Subcutaneous abdominal adipose tissue (tissue), 5 donors: ENCODE results near the gene UST.
A peak's percentile ranks its signal among the peaks of the same experiment; 100 is the strongest.

Experiments
- H3K27ac ChIP-seq: one replicate; pipeline ENCODE4 v1.7.0; 2013; ENCODE audit warnings: low read depth, mild to moderate bottlenecking, inconsistent platforms, low read length, moderate library complexity
- H3K27me3 ChIP-seq, 5 donors: one replicate each; pipeline ENCODE4 v1.7.0; 2013; ENCODE audit warnings: low read length in 5 of 5, inconsistent platforms in 1 of 5; ENCODE audit not compliant: control insufficient read depth in 5 of 5, insufficient read depth in 4 of 5
- H3K36me3 ChIP-seq, 5 donors: one replicate each; pipeline ENCODE4 v1.7.0; 2013; ENCODE audit warnings: low read length in 5 of 5; ENCODE audit not compliant: control insufficient read depth in 5 of 5, insufficient read depth in 5 of 5
- H3K4me1 ChIP-seq, 5 donors: one replicate each; pipeline ENCODE4 v1.7.0; 2013; ENCODE audit warnings: low read length in 5 of 5, mild to moderate bottlenecking in 3 of 5, moderate library complexity in 1 of 5; ENCODE audit not compliant: control insufficient read depth in 5 of 5, insufficient read depth in 5 of 5
- H3K4me3 ChIP-seq, 5 donors: one replicate each; pipeline ENCODE4 v1.7.0; 2013; ENCODE audit warnings: low read length in 5 of 5, low read depth in 1 of 5
- H3K9ac ChIP-seq, 5 donors: one replicate each; pipeline ENCODE4 v1.7.0; 2013; ENCODE audit warnings: low read length in 5 of 5, mild to moderate bottlenecking in 4 of 5, moderate library complexity in 3 of 5
- H3K9me3 ChIP-seq, 5 donors: one replicate each; pipeline ENCODE4 v1.7.0; 2013; ENCODE audit warnings: low read length in 5 of 5; ENCODE audit not compliant: control insufficient read depth in 5 of 5
- donor health status: healthy.
- donor health status: healthy.
- donor health status: healthy.
- donor health status: healthy.
- donor health status: healthy.

UST gene

DNA sequence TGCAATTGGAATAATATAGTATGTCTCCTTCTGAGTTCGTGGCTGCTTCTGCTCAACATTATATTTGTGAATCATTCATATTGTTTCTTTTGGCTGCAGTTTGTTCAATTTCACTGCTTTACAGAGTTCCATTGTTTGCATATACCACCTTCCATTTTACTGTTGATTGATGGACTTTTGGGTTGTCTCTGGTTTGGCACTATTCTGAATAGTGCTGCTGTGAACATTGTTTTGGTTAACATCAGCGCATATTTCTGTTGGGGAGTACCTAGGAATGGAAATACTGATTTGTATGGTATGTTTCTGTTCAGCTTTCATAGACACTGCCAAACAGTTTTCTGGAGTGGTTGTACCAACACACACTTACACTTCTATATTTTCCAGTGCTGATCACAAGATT lies 46.9 kb downstream of the UST start:
- H3K9me3 ChIP-seq: peaks cover 4 to 10% (median 7%) of the 10 kb centered on the region in 5 donors
- H3K27ac ChIP-seq: no peak overlapping the region

DNA sequence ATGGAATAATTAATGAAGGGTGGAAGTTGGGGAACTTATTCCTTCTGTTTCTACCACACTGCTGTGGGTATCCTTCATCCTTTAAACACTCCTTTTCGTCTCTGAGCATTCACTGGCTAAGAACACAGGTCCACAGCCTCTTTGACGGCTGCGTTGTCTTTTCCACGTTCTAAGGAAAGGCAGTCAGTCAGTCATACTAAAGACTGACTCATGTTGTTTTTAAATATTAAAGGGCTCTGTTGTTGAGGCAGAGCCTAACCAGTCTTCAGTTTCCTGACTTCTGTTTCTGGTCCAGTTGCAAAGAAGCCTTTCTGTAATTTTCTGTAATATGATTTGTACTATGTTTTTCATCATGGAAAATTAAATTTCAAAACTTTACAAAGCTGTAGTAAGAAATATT lies 48.0 kb downstream of the UST start:
- Histone ChIP-seq H3K36me3 (no peaks in the 10 kb centered on the region), H3K9me3 (peaks cover 4 to 10% (median 7%) of the 10 kb centered on the region in 5 donors), H3K4me3 (no peak overlapping the region), H3K27me3 (no peaks in the 10 kb centered on the region), H3K4me1 (peaks cover 0 to under 1% (median 0%) of the 10 kb centered on the region in 5 donors), H3K9ac (no peak overlapping the region), H3K27ac (no peak overlapping the region)

More for the DNA sequence above, 46.9 kb downstream of the UST start:
- no peak overlapping the region for H3K4me3 ChIP-seq
- H3K9ac ChIP-seq: no peak overlapping the region
- no peaks in the 10 kb centered on the region for H3K4me1 ChIP-seq
- H3K27me3 ChIP-seq: no peaks in the 10 kb centered on the region
- no peaks in the 10 kb centered on the region for H3K36me3 ChIP-seq

DNA sequence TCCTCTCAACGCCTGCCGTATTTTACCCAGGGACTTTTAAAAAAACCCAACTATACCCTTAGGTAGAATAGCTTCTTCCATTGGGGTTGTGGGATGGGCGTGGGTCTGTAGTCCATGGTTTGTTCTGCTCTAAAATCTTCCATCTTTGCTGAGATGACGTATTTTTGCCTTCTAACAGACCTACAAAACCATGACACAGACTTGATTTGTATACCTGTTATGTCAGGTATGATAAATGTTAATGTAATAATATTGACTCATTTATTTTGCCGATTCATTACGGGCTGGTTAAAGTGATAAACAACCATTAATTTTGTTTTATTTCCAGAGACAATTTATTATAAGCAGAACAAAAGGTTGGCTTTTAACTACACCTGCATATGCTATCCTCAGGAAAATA lies 48.7 kb downstream of the UST start:
- H3K4me1 ChIP-seq: peaks cover 0 to 8% (median 6%) of the 10 kb centered on the region in 5 donors
- no peak overlapping the region for H3K27ac ChIP-seq
- no peak overlapping the region for H3K9ac ChIP-seq

DNA sequence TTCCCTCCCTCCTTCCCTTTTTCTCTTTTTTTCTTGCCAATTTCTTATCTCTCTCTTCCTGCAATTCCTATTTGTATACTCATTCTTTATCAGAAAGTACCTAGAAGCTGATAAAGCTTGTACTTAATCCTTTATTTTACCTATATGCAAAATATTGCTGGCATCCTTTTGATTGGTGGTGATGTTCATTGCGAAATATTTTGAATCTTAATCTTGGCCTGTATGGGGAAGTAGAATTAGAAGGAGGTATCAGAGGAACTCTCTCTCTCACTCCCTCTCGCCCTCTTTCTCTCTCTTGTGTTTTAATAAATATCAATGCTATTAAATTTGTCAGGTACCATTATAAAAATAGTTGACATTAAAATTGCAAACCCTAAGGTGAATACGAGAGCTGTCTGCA lies 52.8 kb downstream of the UST start:
- Histone ChIP-seq H3K27ac (no peak overlapping the region), H3K4me3 (no peak overlapping the region), H3K9ac (no peak overlapping the region)

More for the DNA sequence above, 48.7 kb downstream of the UST start:
- Histone ChIP-seq H3K36me3 (no peaks in the 10 kb centered on the region), H3K9me3 (peaks cover 4 to 10% (median 7%) of the 10 kb centered on the region in 5 donors), H3K4me3 (no peak overlapping the region), H3K27me3 (no peaks in the 10 kb centered on the region)

DNA sequence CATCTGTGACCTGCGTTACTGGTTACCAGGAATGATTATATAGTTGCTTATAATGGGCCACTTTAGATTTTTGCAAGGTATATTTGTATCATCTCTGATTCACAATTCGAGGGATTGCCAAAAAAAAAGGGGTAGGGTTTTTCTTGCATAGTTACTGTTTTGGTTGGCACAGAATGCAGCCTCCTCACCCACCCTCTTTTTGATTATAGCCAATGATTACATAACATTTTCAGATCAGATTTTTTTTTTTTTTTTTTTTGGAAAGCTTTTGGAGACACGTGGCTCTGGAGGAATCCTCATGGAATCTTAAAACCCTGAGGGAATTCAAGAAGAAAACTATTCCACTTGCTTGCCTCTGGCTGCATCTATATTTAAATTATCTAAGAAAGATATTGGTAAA lies 53.7 kb downstream of the UST start:
- Histone ChIP-seq H3K27ac (no peak overlapping the region), H3K36me3 (no peaks in the 10 kb centered on the region), H3K27me3 (no peaks in the 10 kb centered on the region), H3K9ac (no peak overlapping the region), H3K4me1 (peaks cover 0 to 23% (median 14%) of the 10 kb centered on the region in 5 donors), H3K4me3 (no peak overlapping the region), H3K9me3 (no peaks in the 10 kb centered on the region)

More for the DNA sequence above, 52.8 kb downstream of the UST start:
- Histone ChIP-seq H3K36me3 (no peaks in the 10 kb centered on the region), H3K9me3 (no peaks in the 10 kb centered on the region), H3K27me3 (no peaks in the 10 kb centered on the region), H3K4me1 (peaks cover 0 to 17% (median 10%) of the 10 kb centered on the region in 5 donors)

DNA sequence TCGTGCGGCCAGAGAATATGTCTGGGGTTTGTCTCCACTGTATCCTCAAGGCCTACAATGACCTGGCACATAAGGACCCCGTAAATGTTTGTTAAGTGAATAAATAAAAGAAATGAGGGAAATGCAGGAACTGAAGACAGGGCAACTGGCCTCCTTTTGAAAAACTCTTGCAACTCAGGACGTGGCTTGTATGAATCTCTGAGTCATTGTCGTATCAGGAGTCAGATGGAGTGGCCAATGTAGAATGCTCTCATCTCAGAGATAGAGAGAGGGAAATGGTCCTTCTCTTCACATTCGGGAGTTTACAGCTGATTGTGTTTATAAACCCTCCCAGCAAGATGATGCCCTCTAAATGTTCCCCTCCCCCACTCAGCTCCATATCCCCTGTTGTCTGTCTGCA lies 57.1 kb downstream of the UST start:
- Histone ChIP-seq H3K27me3 (no peaks in the 10 kb centered on the region), H3K4me1 (peaks cover 0 to 23% (median 14%) of the 10 kb centered on the region in 5 donors), H3K27ac (no peak overlapping the region), H3K36me3 (no peaks in the 10 kb centered on the region), H3K9me3 (no peaks in the 10 kb centered on the region), H3K4me3 (no peak overlapping the region), H3K9ac (no peak overlapping the region)

DNA sequence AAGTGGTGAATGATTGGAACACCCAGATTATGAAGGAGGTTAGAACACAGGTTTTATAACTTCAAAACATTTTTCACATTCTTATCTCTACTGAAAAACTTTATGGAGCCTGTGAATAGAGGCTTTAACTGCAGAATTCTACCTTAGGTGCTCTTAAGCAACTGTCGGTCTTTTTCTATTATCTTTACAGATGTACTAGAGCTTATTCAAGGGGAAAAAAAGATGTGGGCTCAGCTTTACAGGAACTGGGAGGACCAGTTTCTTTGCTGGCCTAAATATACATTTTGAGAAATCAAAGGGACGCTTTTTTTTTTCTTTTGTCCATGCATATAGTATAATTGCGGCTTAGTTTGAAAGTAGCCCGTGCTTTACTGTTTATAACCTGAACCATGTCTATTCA lies 58.9 kb downstream of the UST start:
- Histone ChIP-seq H3K9ac (peak overlapping the region in 1 of 5 donors; percentile 20), H3K27ac (peak overlapping the region; percentile 1), H3K27me3 (no peaks in the 10 kb centered on the region), H3K9me3 (no peaks in the 10 kb centered on the region), H3K4me1 (peaks cover 0 to 13% (median 9%) of the 10 kb centered on the region in 5 donors), H3K4me3 (peak overlapping the region in 1 of 5 donors; percentile 23), H3K36me3 (no peaks in the 10 kb centered on the region)

DNA sequence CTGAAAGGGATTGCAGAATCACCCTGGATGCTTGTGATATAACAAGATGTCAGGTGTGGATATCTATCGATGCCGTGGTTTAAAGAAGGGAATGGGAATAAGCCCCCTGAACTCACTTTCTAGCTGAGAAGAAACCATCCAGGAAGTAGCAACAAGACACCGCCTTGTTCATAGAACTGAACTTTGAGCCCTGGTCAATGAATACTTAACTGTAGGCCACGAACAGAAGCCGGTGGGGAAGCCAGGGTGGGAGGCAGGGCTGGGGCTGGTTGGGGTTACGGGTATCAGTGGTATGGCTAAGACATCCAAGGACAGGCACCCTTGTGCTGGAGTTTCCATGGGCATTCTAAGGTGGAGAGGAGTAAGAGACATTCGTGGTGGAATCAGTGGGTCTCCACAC lies 61.0 kb downstream of the UST start:
- H3K36me3 ChIP-seq: no peaks in the 10 kb centered on the region
- H3K27me3 ChIP-seq: no peaks in the 10 kb centered on the region
- H3K9me3 ChIP-seq: peaks cover 0 to 3% (median 0%) of the 10 kb centered on the region in 5 donors
- H3K4me3 ChIP-seq: no peak overlapping the region
- H3K4me1 ChIP-seq: peaks cover 0 to 9% (median 5%) of the 10 kb centered on the region in 5 donors
- no peak overlapping the region for H3K27ac ChIP-seq
- no peak overlapping the region for H3K9ac ChIP-seq

DNA sequence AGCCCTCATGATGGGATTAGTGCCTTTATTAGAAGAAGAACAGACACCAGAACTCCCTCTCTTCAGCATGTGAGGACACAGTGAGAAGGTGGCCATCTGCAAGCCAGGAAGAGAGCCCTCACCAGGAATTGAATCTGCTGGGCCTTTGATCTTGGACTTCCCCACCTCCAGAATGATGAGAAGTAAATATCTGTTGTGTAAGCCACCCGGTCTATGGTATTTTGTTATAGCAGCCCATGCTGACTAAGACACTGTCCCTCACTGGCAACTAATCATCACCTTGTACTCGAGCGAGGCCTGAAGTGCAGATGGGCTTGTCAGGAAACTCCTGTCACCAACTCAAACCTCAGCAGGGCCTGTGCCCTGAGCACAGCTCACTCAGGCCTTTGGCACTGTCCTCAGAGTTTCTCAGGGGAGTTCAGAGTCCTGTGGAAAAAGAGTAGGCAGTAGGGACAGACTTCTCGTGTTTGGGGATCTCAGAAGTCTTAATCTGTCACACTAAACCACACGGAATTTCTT lies 62.0 kb downstream of the UST start:
- Histone ChIP-seq H3K9ac (no peak overlapping the region), H3K36me3 (no peaks in the 10 kb centered on the region), H3K27ac (no peak overlapping the region), H3K27me3 (no peaks in the 10 kb centered on the region), H3K4me1 (peaks cover 0 to 9% (median 5%) of the 10 kb centered on the region in 5 donors), H3K9me3 (peaks cover 0 to 3% (median 0%) of the 10 kb centered on the region in 5 donors), H3K4me3 (no peak overlapping the region)

DNA sequence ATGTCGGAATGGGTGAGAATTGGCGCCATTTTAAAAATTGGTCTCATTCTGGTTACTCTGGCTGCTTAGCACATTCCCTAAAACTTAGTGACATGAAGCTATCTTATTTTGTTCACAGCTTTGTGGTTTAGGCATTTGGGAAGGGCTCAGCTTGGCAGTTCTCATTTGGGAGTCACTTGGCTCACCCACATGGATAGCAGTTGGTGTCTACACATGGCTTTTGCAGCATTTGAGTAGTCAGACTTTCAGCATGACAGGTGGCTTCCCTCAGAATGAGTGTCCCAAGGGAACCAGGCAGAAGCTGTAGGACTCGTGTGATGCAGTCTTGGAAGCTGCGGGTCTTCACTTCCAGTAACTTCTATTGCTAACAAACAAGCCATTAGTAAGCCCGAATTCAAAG lies 64.6 kb downstream of the UST start:
- no peak overlapping the region for H3K4me3 ChIP-seq
- no peak overlapping the region for H3K27ac ChIP-seq
- H3K9ac ChIP-seq: no peak overlapping the region
- H3K4me1 ChIP-seq: no peaks in the 10 kb centered on the region
- H3K9me3 ChIP-seq: peaks cover 0 to 6% (median 0%) of the 10 kb centered on the region in 5 donors
- no peaks in the 10 kb centered on the region for H3K27me3 ChIP-seq
- H3K36me3 ChIP-seq: no peaks in the 10 kb centered on the region
